ENCODE results near the gene CNRIP1.

- no peak for TF ChIP-seq MAX (IDR thresholded peaks at IDR 0.05)
- no peak for TF ChIP-seq RAD21 (IDR thresholded peaks at IDR 0.05; ENCODE audit: low read depth)
- TF ChIP-seq EP300 (IDR thresholded peaks at IDR 0.05; ENCODE audit: borderline replicate concordance): no peak
Observed at GRCh38 chr2:68256093-68256450, 63.7 kb downstream of the CNRIP1 start.
